Skeletal muscle satellite cell (primary cell): ENCODE measurements around the gene CAMKMT.

Experiments used
- H3K27me3 ChIP-seq: 2 replicates; pipeline ENCODE4 v1.7.0; 2013; ENCODE audit warnings: low read length; ENCODE audit not compliant: control insufficient read depth, insufficient read depth
- H3K36me3 ChIP-seq: 2 replicates; pipeline ENCODE4 v1.7.0; 2013; ENCODE audit warnings: mild to moderate bottlenecking, control low read depth, low read length; ENCODE audit not compliant: insufficient read depth
- H3K4me1 ChIP-seq: 2 replicates; pipeline ENCODE4 v1.7.0; 2013; ENCODE audit warnings: low read length; ENCODE audit not compliant: control insufficient read depth, insufficient read depth
- H3K4me2 ChIP-seq: 2 replicates; pipeline ENCODE4 v1.7.0; 2013; ENCODE audit warnings: mild to moderate bottlenecking, low read length
- H3K4me3 ChIP-seq: 2 replicates; pipeline ENCODE4 v1.7.0; 2013; ENCODE audit warnings: low read length
- H3K9ac ChIP-seq: 2 replicates; pipeline ENCODE4 v1.7.0; 2013; ENCODE audit warnings: mild to moderate bottlenecking, low read depth, low read length, moderate library complexity
- H3K9me3 ChIP-seq: replicated peaks from 2 replicates; pipeline ENCODE4 v1.7.0; 2013; ENCODE audit warnings: mild to moderate bottlenecking, control low read depth, low read length

Gene CAMKMT

DNA sequence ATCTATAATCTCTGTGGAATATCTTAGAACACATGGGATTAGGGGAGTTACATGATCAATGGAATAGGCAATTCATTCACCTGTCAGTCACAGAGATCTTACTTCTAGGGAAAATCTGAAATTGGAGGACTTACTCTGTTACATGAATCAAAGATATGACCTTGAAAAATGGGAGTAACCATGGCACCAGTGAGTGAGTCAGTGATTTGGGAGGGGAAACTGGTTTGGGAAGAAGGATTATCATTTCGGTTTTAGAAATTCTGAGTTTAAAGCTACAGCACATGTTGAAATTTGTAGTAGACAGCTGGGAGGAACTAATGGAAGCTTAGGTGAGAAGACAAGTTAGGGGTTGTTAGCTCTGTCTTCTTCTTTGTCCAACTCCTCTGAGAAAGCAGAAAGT lies 153.7 kb downstream of the CAMKMT start:
- Histone ChIP-seq H3K4me2 (no peak overlapping the region), H3K9ac (no peak overlapping the region), H3K9me3 (no peaks in the 10 kb centered on the region), H3K4me3 (no peak overlapping the region), H3K4me1 (peaks cover 11% of the 10 kb centered on the region), H3K27me3 (no peaks in the 10 kb centered on the region), H3K36me3 (no peaks in the 10 kb centered on the region)

DNA sequence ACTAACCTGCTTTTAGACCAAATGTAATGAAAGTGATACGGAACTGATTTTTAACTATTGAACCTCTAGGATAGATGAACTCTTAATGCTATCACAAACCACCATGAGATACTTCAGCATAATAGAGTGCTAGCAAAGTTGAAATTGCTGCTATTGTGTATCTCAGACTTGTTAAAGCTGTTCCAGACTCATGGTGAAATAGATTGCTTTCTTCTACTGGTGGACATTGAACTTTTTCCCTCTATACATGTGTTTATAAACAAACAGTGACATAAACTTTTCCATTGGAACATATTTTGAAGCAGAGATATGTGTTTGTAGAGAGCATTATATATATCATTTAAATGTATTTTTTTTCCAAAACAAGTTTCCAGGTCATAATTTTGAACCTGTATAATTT lies 157.3 kb downstream of the CAMKMT start:
- Histone ChIP-seq H3K36me3 (no peaks in the 10 kb centered on the region), H3K27me3 (no peaks in the 10 kb centered on the region), H3K9ac (no peak overlapping the region), H3K9me3 (peaks cover 7% of the 10 kb centered on the region), H3K4me3 (no peak overlapping the region), H3K4me2 (no peak overlapping the region), H3K4me1 (peaks cover 11% of the 10 kb centered on the region)

DNA sequence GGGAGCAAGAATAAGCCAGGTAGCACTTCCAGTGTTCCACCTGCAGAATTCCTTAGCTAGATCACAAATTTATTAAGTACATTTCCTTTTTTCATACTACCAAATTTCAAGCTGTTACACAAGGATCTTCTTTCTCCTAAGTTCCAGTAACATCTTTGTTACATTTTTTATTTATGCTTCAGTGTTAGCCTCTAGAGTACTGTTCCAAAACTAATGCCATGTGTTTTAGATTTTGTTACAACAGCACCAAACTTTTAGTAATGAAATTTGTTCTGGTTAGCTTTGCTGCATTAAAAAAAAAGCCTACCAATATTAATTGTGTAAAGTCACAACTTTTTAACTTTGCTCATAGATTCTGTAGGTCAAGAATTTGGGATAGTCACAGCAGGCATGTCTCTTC lies 161.1 kb downstream of the CAMKMT start:
- H3K27me3 ChIP-seq = no peaks in the 10 kb centered on the region
- H3K4me2 ChIP-seq = no peak overlapping the region
- H3K9me3 ChIP-seq = peaks cover 7% of the 10 kb centered on the region
- no peaks in the 10 kb centered on the region for H3K36me3 ChIP-seq
- H3K9ac ChIP-seq = no peak overlapping the region
- no peak overlapping the region for H3K4me3 ChIP-seq
- peaks cover 2% of the 10 kb centered on the region for H3K4me1 ChIP-seq

DNA sequence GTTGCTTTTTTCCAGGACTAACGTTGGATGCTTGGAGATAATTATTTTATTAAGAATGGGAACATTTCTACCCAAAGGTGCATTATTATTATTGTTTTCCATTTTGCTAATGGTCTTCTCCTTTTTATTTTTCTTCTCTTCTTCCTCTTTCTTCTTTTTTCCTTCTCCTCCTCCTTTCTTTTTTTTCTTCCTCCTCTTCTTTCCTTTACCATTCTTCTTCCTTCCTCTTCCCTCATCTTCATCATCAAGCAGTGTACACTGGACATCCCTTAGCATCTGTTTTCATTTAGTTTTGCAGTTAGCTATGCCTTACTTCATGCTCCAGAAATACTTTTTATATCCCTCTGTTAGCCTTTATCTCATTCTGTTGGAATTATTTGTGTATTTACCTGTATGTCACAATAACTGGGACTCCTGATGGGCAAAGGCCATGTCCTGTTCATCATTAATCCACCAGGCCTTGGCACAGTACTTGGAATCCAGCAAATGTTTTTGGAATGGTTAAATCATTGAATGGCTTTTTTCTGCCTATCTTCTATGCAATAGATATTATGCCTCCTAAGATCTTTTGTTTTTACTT lies 162.7 kb downstream of the CAMKMT start:
- Histone ChIP-seq H3K27me3 (no peaks in the 10 kb centered on the region), H3K9me3 (peaks cover 7% of the 10 kb centered on the region), H3K9ac (no peak overlapping the region), H3K36me3 (no peaks in the 10 kb centered on the region), H3K4me2 (no peak overlapping the region), H3K4me1 (peaks cover 17% of the 10 kb centered on the region), H3K4me3 (no peak overlapping the region)

DNA sequence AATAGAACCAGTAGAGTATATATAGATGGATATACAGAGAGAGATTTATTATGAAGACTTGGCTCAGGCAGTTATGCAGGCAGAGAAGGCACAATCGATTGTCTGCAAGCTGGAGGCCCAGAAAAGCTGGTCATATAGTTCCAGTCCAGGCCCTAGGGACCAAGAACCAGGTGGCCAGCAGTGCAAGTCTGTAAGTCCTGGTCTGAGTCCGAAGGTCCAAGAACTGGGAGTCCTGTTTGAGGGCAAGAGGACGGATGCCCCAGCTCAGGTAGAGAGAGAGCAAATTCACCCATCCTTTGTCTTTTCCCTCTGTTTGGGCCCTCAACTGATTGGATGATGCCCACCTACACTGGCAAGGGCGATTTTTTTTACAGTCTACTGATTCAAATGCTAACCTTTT lies 164.6 kb downstream of the CAMKMT start:
- Histone ChIP-seq H3K27me3 (no peaks in the 10 kb centered on the region), H3K9me3 (peaks cover 7% of the 10 kb centered on the region), H3K9ac (no peak overlapping the region), H3K4me2 (no peak overlapping the region), H3K4me1 (peaks cover 33% of the 10 kb centered on the region), H3K36me3 (no peaks in the 10 kb centered on the region), H3K4me3 (no peak overlapping the region)

DNA sequence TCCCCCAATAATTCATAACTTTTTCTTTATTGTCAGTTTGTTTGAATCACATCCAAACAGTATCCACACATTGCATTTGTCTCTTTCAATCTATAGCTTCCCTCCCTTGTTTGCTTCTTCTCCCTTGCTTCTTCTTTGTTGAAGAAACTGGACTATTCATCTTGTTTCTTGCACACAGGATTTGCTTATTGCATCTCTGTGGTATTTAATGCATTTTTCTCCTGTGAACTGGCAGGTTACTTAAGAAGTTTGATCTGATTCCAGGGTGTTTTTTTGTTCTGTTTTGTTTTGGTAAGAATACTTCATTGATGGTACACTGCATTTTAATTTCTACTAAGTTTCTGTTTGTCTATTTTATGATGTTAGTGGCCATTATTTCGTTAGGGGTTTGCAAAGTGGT lies 166.8 kb downstream of the CAMKMT start:
- Histone ChIP-seq H3K36me3 (no peaks in the 10 kb centered on the region), H3K4me2 (peak overlapping the region; percentile 70), H3K4me3 (no peak overlapping the region), H3K27me3 (no peaks in the 10 kb centered on the region), H3K9ac (peak overlapping the region; percentile 28), H3K9me3 (no peaks in the 10 kb centered on the region), H3K4me1 (peaks cover 41% of the 10 kb centered on the region)

DNA sequence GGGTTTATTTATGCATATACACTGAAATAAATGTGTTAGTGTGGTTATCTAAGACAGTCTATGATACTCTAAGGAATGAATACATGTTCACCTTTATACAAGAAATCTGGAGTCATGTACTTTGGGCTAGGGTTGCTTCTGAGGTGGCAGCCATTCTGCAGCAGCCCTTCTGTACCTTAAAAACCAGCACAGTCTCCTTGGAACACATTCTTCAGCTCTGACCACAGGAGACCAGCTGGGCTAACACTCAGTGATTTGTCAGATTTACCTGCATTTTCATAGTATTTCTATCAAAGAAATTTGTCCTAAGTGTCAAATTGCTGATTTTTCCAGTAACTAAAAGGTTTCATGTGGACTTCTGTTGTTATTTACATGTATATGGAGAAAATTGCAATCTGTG lies 167.7 kb downstream of the CAMKMT start:
- Histone ChIP-seq H3K36me3 (no peaks in the 10 kb centered on the region), H3K27me3 (no peaks in the 10 kb centered on the region), H3K9ac (no peak overlapping the region), H3K4me2 (peak overlapping the region; percentile 29), H3K4me3 (no peak overlapping the region), H3K4me1 (peaks cover 41% of the 10 kb centered on the region), H3K9me3 (no peaks in the 10 kb centered on the region)

DNA sequence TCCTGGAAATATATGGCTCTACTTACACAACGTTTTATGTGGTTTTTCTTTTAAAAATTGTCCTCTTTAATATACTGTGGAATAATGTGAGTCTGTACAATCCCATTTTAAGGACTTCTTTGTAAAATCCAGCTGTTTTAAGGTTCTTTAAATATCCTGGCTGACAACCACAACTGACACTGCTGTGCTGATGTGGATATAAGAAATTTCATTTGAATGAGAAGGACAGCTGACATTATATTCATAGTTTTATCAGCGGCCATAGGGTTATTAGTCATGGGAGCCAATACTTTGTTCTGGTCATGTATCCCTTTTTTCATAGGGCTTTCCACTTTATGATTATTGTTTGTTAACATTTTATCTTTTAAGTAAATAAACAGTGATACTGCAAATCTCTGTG lies 169.5 kb downstream of the CAMKMT start:
- peaks cover 41% of the 10 kb centered on the region for H3K4me1 ChIP-seq
- no peaks in the 10 kb centered on the region for H3K27me3 ChIP-seq
- H3K36me3 ChIP-seq = no peaks in the 10 kb centered on the region
- no peaks in the 10 kb centered on the region for H3K9me3 ChIP-seq
- no peak overlapping the region for H3K4me2 ChIP-seq
- no peak overlapping the region for H3K9ac ChIP-seq
- H3K4me3 ChIP-seq = no peak overlapping the region

DNA sequence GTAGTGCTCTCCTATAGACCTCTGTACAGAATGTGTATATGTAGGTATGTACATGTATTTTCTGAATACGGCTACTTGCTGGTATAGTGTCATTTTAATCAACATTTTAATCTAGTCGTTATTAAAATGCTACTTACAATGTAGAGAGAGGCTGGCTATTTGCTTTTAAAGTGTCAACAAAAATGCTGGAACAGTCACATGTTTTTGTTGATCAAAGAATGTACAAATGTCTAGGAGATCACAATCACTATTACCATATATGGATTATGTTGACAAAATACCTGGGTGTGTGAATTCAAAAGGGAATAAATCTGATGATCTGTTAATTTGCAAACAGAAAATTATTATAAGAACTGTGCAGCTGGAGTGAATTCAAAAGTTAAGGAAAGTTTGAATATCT lies 170.3 kb downstream of the CAMKMT start:
- no peaks in the 10 kb centered on the region for H3K36me3 ChIP-seq
- H3K4me1 ChIP-seq = peaks cover 41% of the 10 kb centered on the region
- no peaks in the 10 kb centered on the region for H3K9me3 ChIP-seq
- H3K27me3 ChIP-seq = no peaks in the 10 kb centered on the region
- H3K9ac ChIP-seq = no peak overlapping the region
- no peak overlapping the region for H3K4me3 ChIP-seq
- no peak overlapping the region for H3K4me2 ChIP-seq

DNA sequence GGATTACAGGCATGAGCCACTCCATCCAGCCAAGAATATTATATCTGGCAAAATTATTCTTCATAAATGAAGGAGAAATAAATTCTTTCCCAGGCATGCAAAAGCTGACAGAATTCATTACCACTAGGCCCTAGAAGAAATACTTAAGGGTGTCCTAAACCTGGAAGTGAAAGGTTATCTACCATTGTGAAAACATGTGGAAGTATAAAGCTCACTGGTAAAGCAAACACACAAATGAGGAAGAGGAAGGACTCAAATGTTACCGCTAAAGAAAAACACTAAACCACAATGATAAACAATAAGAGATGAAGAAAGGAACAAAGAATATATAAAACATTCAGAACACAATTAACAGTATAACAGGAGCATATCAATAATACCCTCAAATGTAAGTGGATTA lies 171.8 kb downstream of the CAMKMT start:
- H3K36me3 ChIP-seq = no peaks in the 10 kb centered on the region
- H3K9me3 ChIP-seq = no peaks in the 10 kb centered on the region
- no peaks in the 10 kb centered on the region for H3K27me3 ChIP-seq
- H3K4me2 ChIP-seq = no peak overlapping the region
- H3K9ac ChIP-seq = no peak overlapping the region
- H3K4me3 ChIP-seq = no peak overlapping the region
- H3K4me1 ChIP-seq = peaks cover 32% of the 10 kb centered on the region

DNA sequence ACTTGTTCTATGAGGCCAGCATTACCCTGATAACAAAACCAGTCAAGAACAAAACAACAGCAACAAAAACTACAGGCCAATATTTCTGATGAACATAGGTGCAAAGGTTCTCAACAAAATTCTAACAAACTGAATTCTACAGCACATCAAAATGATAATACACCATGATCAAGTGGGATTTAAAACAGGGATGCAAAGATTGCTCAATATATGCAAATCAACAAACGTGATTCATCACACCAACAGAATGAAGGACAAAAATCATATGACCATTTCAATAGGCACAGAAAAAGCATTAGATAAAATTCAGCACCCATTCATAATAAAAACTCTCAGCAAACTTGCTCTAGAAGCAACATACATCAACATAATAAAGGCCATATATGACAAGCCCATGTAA lies 173.6 kb downstream of the CAMKMT start:
- no peaks in the 10 kb centered on the region for H3K27me3 ChIP-seq
- no peaks in the 10 kb centered on the region for H3K9me3 ChIP-seq
- no peak overlapping the region for H3K4me3 ChIP-seq
- H3K4me1 ChIP-seq = peaks cover 15% of the 10 kb centered on the region
- no peak overlapping the region for H3K9ac ChIP-seq
- no peak overlapping the region for H3K4me2 ChIP-seq
- no peaks in the 10 kb centered on the region for H3K36me3 ChIP-seq

DNA sequence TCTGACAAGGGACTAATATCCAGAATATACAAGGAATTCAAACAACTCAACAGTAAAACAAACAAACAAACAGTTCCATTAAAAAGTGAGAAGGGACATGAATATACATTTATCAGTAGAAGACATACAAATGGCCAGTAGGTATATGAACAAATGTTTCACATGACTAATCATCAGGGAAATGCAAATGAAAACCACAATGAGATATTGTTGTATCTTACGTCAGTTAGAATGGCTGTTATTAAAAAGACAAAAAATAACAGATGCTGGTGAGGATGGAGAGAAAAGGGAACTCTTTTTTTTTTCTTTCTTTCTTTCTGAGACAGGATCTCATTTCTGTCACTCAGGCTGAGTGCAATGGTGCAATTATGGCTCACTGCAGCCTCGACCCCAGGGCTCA lies 175.5 kb downstream of the CAMKMT start:
- H3K4me1 ChIP-seq = no peaks in the 10 kb centered on the region
- H3K4me2 ChIP-seq = no peak overlapping the region
- no peaks in the 10 kb centered on the region for H3K27me3 ChIP-seq
- no peak overlapping the region for H3K4me3 ChIP-seq
- no peaks in the 10 kb centered on the region for H3K9me3 ChIP-seq
- H3K9ac ChIP-seq = no peak overlapping the region
- no peaks in the 10 kb centered on the region for H3K36me3 ChIP-seq
